Left hindlimb (tissue), 1 donor: ENCODE data around the gene ADH1C.

Source experiments
- DNase-seq: peaks from one replicate; pipeline ENCODE4 v3.0.0-alpha.2; 2018

ADH1C gene

DNA sequence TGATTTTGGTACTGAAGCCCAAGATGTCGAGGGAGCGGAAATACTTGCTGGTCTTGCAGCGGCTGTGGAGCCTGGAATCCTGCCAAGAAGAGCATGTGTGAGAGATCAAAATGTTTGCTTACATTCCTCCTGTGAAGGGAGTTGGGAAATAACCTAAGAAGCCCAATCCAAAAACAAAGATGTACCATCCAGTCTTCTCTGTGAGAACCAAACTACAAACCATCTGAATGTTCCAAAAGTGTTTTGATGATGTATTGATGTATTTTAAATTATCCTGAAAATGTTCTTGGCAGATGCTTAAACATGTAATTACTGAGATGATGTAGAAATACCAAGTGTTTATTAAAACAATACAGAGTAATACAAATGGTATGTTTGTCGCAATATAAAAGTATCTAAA, 51.6 kb downstream of the ADH1C start:
- DNase-seq, result peak; percentile 73

DNA sequence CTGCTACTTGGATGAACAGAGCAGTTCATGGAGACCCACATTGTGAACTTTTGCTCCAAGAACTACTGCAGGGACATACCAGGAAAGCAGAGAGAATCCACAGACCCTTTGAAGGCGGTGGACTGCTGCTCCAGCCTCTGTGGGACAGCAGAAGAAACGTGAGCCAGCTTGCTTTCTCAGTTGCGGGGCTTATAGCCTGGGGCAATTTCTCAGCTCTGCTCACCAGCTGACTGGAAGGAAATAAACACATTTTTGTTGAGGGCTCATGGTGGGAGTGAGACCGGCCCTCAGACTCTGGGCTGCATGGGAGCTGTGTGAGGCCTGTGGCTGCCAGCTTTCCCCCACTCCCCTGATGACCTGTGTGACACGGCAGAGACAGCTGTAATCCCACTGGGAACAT, 59.2 kb downstream of the ADH1C start:
- no peak for DNase-seq

GRCh38 chr4:99290848-99291786, 61.4 kb downstream of the ADH1C start, which contains the start of gene ADH1A:
Gene ADH1A (minus strand): TSS chr4:99290985. CDS start chr4:99290914, 71 bp downstream.
- no peak for DNase-seq
